COLO668 (cell line): Measurements from ENCODE around the gene PRCC.

Experiments used
- DNase-seq: peaks from one replicate; lab custom pipeline; 2025; ENCODE audit not compliant: unreplicated experiment; lab: John Stamatoyannopoulos, UW

Gene PRCC

GRCh38 chr1:156795374-156795733, 28.0 kb downstream of the PRCC start:
- no peak for DNase-seq

GRCh38 chr1:156795787-156796186, 28.5 kb downstream of the PRCC start:
- no peak for DNase-seq

- no peak for DNase-seq
Observed at GRCh38 chr1:156796340-156797097, 29.2 kb downstream of the PRCC start.

- DNase-seq: peak; percentile 44
Observed at GRCh38 chr1:156797212-156797871, 30.0 kb downstream of the PRCC start.

GRCh38 chr1:156801409-156802121, 34.2 kb downstream of the PRCC start:
- DNase-seq: no peak

- no peak for DNase-seq
Observed at GRCh38 chr1:156802421-156802935, 35.1 kb downstream of the PRCC start.

- DNase-seq: no peak
Observed at GRCh38 chr1:156803086-156803851, 35.9 kb downstream of the PRCC start.

GRCh38 chr1:156804026-156804425, 36.7 kb downstream of the PRCC start:
- no peak for DNase-seq

GRCh38 chr1:156804572-156805243, 37.4 kb downstream of the PRCC start:
- no peak for DNase-seq

GRCh38 chr1:156805766-156806511, 38.6 kb downstream of the PRCC start:
- DNase-seq: no peak

GRCh38 chr1:156806512-156807440, 39.4 kb downstream of the PRCC start:
- DNase-seq: no peak

- DNase-seq: no peak
Observed at GRCh38 chr1:156807627-156808026, 40.3 kb downstream of the PRCC start.

GRCh38 chr1:156808186-156809030, 41.1 kb downstream of the PRCC start:
- DNase-seq: no peak

GRCh38 chr1:156809281-156809680, 41.9 kb downstream of the PRCC start:
- no peak for DNase-seq

- DNase-seq: no peak
Observed at GRCh38 chr1:156809711-156810366, 42.5 kb downstream of the PRCC start.

- DNase-seq: no peak
Observed at GRCh38 chr1:156811168-156811567, 43.8 kb downstream of the PRCC start.

- no peak for DNase-seq
Observed at GRCh38 chr1:156812293-156812990, 45.1 kb downstream of the PRCC start.
